HUES64 (cell line): ENCODE measurements around the gene PIGL.

Source experiments
- H3K27ac ChIP-seq: 2 replicates; pipeline ENCODE4 v1.7.0; 2013; ENCODE audit warnings: low read depth, low read length, inconsistent platforms
- H3K27me3 ChIP-seq: 2 replicates; pipeline ENCODE4 v1.6.1; 2013; ENCODE audit warnings: mild to moderate bottlenecking, low read length; ENCODE audit not compliant: insufficient read depth
- H3K36me3 ChIP-seq: 2 replicates; pipeline ENCODE4 v1.6.1; 2013; ENCODE audit warnings: mild to moderate bottlenecking, low read length; ENCODE audit not compliant: insufficient read depth
- H3K4me1 ChIP-seq: 2 replicates; pipeline ENCODE4 v1.6.1; 2013; ENCODE audit warnings: mild to moderate bottlenecking, low read length, moderate library complexity; ENCODE audit not compliant: insufficient read depth
- H3K4me3 ChIP-seq: 2 replicates; pipeline ENCODE4 v1.5.1; 2013; ENCODE audit warnings: mild to moderate bottlenecking, low read length, moderate library complexity
- H3K9ac ChIP-seq: 2 replicates; pipeline ENCODE4 v1.6.1; 2013; ENCODE audit warnings: mild to moderate bottlenecking, low read depth, low read length
- H3K9me3 ChIP-seq: 2 replicates; pipeline ENCODE4 v1.6.1; 2013; ENCODE audit warnings: low read depth, low read length; ENCODE audit not compliant: insufficient read depth
- WGBS: fragments of 150-250, 120-280 bp; methylation state at CpG from one replicate; pipeline ENCODE4 v1.1.7; 2013; ENCODE audit warnings: missing lambda C conversion rate; 5-methylcytosine and 5-hydroxymethylcytosine counted together

Gene PIGL

GRCh38 chr17:16339959-16340358, 122.9 kb downstream of the PIGL start:
- Histone ChIP-seq H3K4me3 (no peak overlapping the region), H3K27me3 (no peaks in the 10 kb centered on the region), H3K27ac (no peak overlapping the region), H3K4me1 (no peaks in the 10 kb centered on the region), H3K9me3 (no peaks in the 10 kb centered on the region), H3K36me3 (peaks cover 25% of the 10 kb centered on the region), H3K9ac (no peak overlapping the region)
- WGBS = 91% methylated on average over 1 of the region's 1 CpG

DNA sequence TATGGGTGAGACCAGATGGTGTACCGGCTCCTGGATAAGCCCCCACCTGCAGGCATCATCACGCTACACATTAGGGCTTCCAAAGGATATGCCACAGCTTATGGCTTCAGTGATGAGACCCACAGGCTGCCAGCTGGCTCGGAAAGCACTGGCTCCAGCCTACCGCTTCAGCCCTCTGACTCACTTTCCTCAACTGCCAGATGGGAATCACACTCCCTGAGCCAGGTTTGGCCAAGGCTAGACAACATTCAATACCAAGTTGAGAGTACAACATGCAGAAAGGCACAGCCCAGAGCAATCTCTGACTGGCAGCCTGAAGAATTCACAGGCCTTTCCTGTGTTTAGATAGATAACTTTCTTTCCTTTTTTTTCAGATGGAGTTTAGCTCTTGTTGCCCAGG, 126.0 kb downstream of the PIGL start:
- no peak overlapping the region for H3K4me3 ChIP-seq
- no peaks in the 10 kb centered on the region for H3K4me1 ChIP-seq

GRCh38 chr17:16343569-16343968, 126.6 kb downstream of the PIGL start:
- 91% methylated on average over 3 of the region's 3 CpGs for WGBS
- H3K27ac ChIP-seq = no peak overlapping the region
- no peaks in the 10 kb centered on the region for H3K27me3 ChIP-seq

More for the DNA sequence above, 126.0 kb downstream of the PIGL start:
- Histone ChIP-seq H3K27ac (no peak overlapping the region), H3K27me3 (no peaks in the 10 kb centered on the region), H3K9ac (no peak overlapping the region), H3K9me3 (no peaks in the 10 kb centered on the region), H3K36me3 (peaks cover 47% of the 10 kb centered on the region)
- whole genome bisulfite sequencing = 96% methylated on average over 4 of the region's 4 CpGs

DNA sequence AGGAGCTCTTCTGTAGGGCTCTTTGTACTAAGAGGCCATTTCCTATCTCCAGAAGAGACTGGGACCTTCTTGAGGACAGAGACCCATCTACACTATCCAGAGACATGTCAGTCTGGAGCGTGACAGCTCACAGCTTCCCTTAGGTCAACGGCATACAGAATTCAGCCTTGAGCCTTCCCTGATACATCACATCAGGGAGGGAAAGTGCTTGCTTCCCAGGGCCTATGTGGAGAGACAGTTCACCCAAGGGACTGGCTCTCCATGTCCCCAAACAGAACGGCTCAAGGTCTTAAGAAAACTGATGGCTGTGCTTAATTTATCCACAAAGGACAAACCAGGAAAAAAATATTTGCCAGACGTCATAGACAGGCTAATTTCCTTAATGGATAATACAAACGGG, 128.6 kb downstream of the PIGL start:
- Histone ChIP-seq H3K4me3 (no peak overlapping the region), H3K4me1 (no peaks in the 10 kb centered on the region), H3K27me3 (no peaks in the 10 kb centered on the region), H3K27ac (no peak overlapping the region), H3K36me3 (peaks cover 68% of the 10 kb centered on the region), H3K9ac (no peak overlapping the region), H3K9me3 (no peaks in the 10 kb centered on the region)
- 95% methylated on average over 5 of the region's 5 CpGs for WGBS

More at GRCh38 chr17:16343569-16343968, 126.6 kb downstream of the PIGL start:
- H3K4me1 ChIP-seq = no peaks in the 10 kb centered on the region
- no peak overlapping the region for H3K4me3 ChIP-seq
- H3K9ac ChIP-seq = no peak overlapping the region
- peaks cover 52% of the 10 kb centered on the region for H3K36me3 ChIP-seq
- H3K9me3 ChIP-seq = no peaks in the 10 kb centered on the region

DNA sequence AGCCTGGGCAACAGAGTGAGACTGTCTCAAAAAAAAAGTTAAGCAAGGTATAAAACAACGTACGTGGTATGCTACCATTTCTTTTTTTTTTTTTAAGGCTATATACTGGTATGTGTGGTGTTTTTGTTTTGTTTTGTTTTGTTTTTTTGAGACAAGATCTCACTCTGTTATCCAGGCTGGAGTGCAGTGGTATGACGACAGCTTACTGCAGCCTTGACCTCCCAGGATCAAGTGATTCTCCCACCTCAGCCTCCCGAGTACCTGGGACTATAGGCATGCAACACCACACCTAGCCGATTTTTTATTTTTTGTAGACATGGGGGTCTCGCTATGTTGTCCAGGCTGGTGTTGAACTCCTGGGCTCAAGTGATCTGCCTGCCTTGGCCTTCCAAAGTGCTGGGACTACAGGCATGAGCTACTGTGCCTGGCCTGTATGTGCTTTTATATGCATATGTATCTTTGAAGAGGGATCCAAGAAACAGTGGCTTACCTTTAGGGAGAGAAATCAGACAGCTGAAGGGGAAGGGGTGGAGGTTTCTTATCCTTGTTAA, 129.8 kb downstream of the PIGL start:
- WGBS = 98% methylated on average over 6 of the region's 6 CpGs
- H3K9ac ChIP-seq = no peak overlapping the region
- H3K27me3 ChIP-seq = no peaks in the 10 kb centered on the region
- H3K4me1 ChIP-seq = peaks cover 7% of the 10 kb centered on the region
- no peak overlapping the region for H3K4me3 ChIP-seq
- no peaks in the 10 kb centered on the region for H3K9me3 ChIP-seq
- H3K36me3 ChIP-seq = peaks cover 68% of the 10 kb centered on the region
- H3K27ac ChIP-seq = no peak overlapping the region

- no peak overlapping the region for H3K9ac ChIP-seq
Observed at GRCh38 chr17:16348586-16348985, 131.6 kb downstream of the PIGL start.

GRCh38 chr17:16349431-16349830, 132.4 kb downstream of the PIGL start:
- WGBS = 96% methylated on average over 5 of the region's 5 CpGs
- Histone ChIP-seq H3K27ac (no peak overlapping the region), H3K9ac (no peak overlapping the region), H3K4me3 (no peak overlapping the region), H3K36me3 (peaks cover 44% of the 10 kb centered on the region), H3K4me1 (peaks cover 8% of the 10 kb centered on the region), H3K9me3 (no peaks in the 10 kb centered on the region), H3K27me3 (peaks cover 4% of the 10 kb centered on the region; the same call in 1 of the 2 replicates)

More at GRCh38 chr17:16348586-16348985, 131.6 kb downstream of the PIGL start:
- no peaks in the 10 kb centered on the region for H3K9me3 ChIP-seq
- H3K27ac ChIP-seq = no peak overlapping the region
- H3K27me3 ChIP-seq = no peaks in the 10 kb centered on the region
- H3K36me3 ChIP-seq = peaks cover 52% of the 10 kb centered on the region
- H3K4me1 ChIP-seq = peaks cover 8% of the 10 kb centered on the region
- no peak overlapping the region for H3K4me3 ChIP-seq
- WGBS = 96% methylated on average over 6 of the region's 6 CpGs

- H3K4me3 ChIP-seq = peak overlapping the region; percentile 100
- peaks cover 8% of the 10 kb centered on the region; the same call in 1 of the 2 replicates for H3K27me3 ChIP-seq
- H3K27ac ChIP-seq = peak overlapping the region; percentile 87; the same call in 1 of the 2 replicates
- peaks cover 11% of the 10 kb centered on the region for H3K4me1 ChIP-seq
- H3K9ac ChIP-seq = peak overlapping the region; percentile 100
- 7% methylated on average over 10 of the region's 10 CpGs for WGBS
- no peaks in the 10 kb centered on the region for H3K9me3 ChIP-seq
- H3K36me3 ChIP-seq = peaks cover 33% of the 10 kb centered on the region
Observed at GRCh38 chr17:16351831-16352230, 134.8 kb downstream of the PIGL start.

DNA sequence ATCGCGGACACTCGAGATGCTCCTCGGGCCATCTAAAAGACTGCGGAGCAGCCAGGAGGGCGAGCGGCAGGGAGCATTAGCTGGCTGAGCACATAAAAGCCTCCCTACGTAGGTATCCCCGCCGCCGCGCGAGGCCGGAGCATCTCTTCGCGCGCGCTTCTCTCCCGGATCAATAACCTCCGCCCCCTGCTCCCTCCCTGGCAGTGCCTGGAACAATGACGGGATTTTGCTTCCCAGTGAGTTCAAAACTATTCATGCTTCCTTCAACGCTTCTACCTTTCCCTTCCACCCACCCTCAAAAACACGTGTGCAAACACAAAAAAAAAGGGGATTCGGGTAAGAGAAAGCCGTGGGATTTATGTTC, 135.3 kb downstream of the PIGL start:
- peak overlapping the region; percentile 100 for H3K4me3 ChIP-seq
- H3K27me3 ChIP-seq = peaks cover 8% of the 10 kb centered on the region; the same call in 1 of the 2 replicates
- H3K9ac ChIP-seq = peak overlapping the region; percentile 100
- WGBS = under 1% methylated on average over 25 of the region's 25 CpGs
- peaks cover 11% of the 10 kb centered on the region for H3K4me1 ChIP-seq
- H3K27ac ChIP-seq = peak overlapping the region; percentile 87
- no peaks in the 10 kb centered on the region for H3K9me3 ChIP-seq
- peaks cover 28% of the 10 kb centered on the region for H3K36me3 ChIP-seq

DNA sequence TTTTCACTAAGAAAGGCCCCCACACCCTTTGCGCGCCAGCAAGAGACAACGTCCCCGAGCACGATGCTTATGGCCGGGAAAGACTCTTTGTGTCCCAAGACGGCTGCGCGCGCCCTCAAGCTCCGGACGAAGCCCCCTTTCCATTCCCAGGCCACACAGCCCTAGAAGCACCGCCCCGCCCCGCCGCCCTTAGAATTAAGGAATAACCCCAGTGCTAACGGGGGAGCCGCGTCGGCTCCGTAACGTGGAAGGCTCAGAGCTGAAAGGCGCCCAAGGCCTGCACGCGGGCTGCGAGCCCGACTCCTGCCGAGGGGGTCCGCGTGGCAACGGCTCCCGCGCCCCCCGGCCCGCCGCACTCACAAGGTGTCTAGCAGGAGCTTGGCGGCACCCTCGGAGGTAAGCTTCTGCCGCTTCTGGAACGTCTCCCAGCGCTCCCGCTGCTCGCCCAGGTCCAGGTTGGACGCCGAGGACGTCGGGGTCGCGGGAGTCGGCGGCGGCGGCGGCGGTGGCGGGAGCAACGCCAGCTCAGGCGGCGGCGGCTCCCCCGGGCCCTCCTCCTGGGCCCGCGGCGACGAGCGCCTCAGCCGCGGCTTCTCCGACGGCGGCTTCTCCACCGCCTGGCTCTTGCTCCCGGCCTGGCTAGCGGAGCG, 135.8 kb downstream of the PIGL start:
- H3K9ac ChIP-seq = peak overlapping the region; percentile 100
- H3K9me3 ChIP-seq = no peaks in the 10 kb centered on the region
- peaks cover 23% of the 10 kb centered on the region for H3K36me3 ChIP-seq
- under 1% methylated on average over 75 of the region's 75 CpGs for WGBS
- peak overlapping the region; percentile 100 for H3K4me3 ChIP-seq
- H3K27ac ChIP-seq = peak overlapping the region; percentile 87
- H3K4me1 ChIP-seq = peaks cover 11% of the 10 kb centered on the region
- peaks cover 8% of the 10 kb centered on the region; the same call in 1 of the 2 replicates for H3K27me3 ChIP-seq

- peaks cover 16% of the 10 kb centered on the region for H3K36me3 ChIP-seq
- peaks cover 8% of the 10 kb centered on the region; the same call in 1 of the 2 replicates for H3K27me3 ChIP-seq
- peak within 1 kb of the TSS; percentile 100 for H3K4me3 ChIP-seq
- WGBS = 16% methylated on average over 83 of the region's 83 CpGs
- H3K9ac ChIP-seq = peak within 1 kb of the TSS; percentile 100
- peak within 1 kb of the TSS; percentile 87 for H3K27ac ChIP-seq
- no peaks in the 10 kb centered on the region for H3K9me3 ChIP-seq
- peaks cover 11% of the 10 kb centered on the region for H3K4me1 ChIP-seq
Observed at GRCh38 chr17:16353317-16354174, 136.5 kb downstream of the PIGL start, which contains the start of gene CENPV. TSS of gene CENPV (minus strand) at chr17:16353469. CDS start at chr17:16353436, 33 bp downstream.
